Measurements from ENCODE around the gene LRRC73. TPM values are rescaled to one million over a fixed set of nuclear protein-coding genes. Genes with fewer than 3 reads are reported as not detected.
A peak's percentile ranks its signal among the peaks of the same experiment; 100 is the strongest.

Gene LRRC73
- total RNA-seq, 1 donor from 2014 or later: 0.26 TPM

DNA sequence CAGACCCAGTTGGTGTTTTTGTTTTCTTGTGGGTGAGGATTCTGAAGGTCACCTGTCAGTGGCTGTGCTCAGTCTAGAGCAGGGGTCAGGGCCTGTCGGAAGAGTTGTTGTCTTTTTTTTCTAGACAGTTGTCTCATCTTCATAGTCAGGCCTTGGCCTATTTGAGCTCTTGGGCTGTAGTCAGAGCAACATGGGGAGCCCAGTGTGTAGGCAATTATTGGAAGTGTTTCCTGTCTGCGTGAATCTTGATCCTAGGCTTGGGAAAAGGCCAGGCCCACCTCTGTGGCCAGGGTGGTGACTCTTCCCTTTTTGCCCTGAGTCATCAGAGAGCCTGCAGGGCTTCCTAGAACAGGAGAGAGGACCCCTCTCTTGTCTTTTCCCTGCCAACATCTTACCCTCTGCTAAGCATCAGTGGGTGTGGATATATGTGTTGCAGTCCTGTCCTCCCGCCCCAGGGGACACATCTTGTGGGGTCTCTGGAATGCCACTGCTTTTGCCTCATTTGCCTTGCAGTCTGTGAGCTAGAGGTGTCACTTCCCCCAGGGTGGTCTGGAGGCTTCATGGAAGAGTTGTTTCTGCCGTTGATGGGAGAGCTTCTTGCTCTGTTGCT, 21.4 kb downstream of the LRRC73 start:
- TF ChIP-seq, protein P1, sequence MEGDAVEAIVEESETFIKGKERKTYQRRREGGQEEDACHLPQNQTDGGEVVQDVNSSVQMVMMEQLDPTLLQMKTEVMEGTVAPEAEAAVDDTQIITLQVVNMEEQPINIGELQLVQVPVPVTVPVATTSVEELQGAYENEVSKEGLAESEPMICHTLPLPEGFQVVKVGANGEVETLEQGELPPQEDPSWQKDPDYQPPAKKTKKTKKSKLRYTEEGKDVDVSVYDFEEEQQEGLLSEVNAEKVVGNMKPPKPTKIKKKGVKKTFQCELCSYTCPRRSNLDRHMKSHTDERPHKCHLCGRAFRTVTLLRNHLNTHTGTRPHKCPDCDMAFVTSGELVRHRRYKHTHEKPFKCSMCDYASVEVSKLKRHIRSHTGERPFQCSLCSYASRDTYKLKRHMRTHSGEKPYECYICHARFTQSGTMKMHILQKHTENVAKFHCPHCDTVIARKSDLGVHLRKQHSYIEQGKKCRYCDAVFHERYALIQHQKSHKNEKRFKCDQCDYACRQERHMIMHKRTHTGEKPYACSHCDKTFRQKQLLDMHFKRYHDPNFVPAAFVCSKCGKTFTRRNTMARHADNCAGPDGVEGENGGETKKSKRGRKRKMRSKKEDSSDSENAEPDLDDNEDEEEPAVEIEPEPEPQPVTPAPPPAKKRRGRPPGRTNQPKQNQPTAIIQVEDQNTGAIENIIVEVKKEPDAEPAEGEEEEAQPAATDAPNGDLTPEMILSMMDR (IDR thresholded peaks at IDR 0.05; ENCODE audit: insufficient read depth, low read length, severe bottlenecking): no peak
- Histone ChIP-seq H3K36me3 (ENCODE audit: control insufficient read depth, insufficient read depth, low read length) (no peaks in the 10 kb centered on the region), H3K27me3 (ENCODE audit: control insufficient read depth, insufficient read depth, low read length) (no peaks in the 10 kb centered on the region), H3K4me3 (ENCODE audit: low read depth, low read length) (no peak overlapping the region)
- DNase-seq (ENCODE audit: low read depth) (no peak), FAIRE-seq (no peak)

DNA sequence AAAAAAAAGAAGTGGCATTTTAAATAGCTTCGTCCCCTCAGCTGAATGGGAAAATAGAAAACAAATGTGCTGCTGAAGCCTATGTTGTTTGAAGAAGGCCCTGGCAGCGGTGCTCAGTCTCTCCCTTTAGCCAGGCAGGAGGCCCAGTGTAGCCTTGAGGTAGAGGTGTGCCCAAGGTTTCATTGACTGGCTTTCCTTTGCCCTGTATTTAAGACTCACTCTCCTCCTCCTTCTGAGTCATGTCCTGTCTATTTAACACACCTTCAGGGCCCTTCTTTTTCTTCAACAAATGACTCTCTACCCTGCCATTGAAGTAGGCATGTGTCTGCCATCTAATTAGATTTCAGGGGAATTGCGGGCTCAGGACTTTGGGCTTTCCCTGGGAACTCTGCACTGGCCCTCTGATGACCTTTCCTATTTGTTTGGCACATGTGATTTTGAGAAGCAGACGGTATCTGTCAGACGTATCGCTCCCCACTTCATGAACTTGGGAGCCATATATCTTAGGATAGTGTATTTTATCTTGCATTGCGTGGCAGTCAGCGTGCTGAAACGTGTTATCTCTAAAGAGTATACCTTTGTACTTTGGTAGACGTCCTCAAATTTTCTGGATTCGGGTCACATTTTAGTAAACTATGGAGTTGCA, 28.4 kb downstream of the LRRC73 start:
- H3K27me3 ChIP-seq (ENCODE audit: control insufficient read depth, insufficient read depth, low read length): no peaks in the 10 kb centered on the region
- H3K4me3 ChIP-seq (ENCODE audit: low read depth, low read length): no peak overlapping the region
- no peak for FAIRE-seq
- TF ChIP-seq, protein P1 (IDR thresholded peaks at IDR 0.05; ENCODE audit: insufficient read depth, low read length, severe bottlenecking): no peak
- peak; percentile 93 for DNase-seq (ENCODE audit: low read depth)
- peaks cover 2% of the 10 kb centered on the region for H3K36me3 ChIP-seq (ENCODE audit: control insufficient read depth, insufficient read depth, low read length)

DNA sequence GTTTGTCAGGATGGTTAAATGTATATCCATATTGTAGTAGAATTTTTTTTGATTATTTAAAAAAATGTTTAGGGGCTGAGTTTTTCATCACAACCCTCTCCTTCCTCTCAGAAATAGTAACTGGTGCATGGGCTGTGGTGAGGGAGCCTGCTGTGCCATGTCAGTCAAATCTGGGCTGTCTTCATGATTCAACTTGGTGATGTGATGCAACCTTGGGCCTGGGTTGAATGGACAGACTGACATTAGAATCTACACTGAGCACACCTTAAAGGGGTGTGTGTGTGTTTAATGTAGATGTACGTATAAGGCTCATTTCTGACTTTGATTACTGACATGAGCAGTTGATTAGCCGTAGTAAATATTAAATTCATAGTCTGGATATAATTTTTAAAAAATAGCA, 29.1 kb downstream of the LRRC73 start:
- Histone ChIP-seq H3K4me3 (ENCODE audit: low read depth, low read length) (no peak overlapping the region), H3K27me3 (ENCODE audit: control insufficient read depth, insufficient read depth, low read length) (no peaks in the 10 kb centered on the region), H3K36me3 (ENCODE audit: control insufficient read depth, insufficient read depth, low read length) (peaks cover 2% of the 10 kb centered on the region)
- DNase-seq (ENCODE audit: low read depth) (peak; percentile 89), FAIRE-seq (no peak)
- TF ChIP-seq, protein P1 (IDR thresholded peaks at IDR 0.05; ENCODE audit: insufficient read depth, low read length, severe bottlenecking): no peak

DNA sequence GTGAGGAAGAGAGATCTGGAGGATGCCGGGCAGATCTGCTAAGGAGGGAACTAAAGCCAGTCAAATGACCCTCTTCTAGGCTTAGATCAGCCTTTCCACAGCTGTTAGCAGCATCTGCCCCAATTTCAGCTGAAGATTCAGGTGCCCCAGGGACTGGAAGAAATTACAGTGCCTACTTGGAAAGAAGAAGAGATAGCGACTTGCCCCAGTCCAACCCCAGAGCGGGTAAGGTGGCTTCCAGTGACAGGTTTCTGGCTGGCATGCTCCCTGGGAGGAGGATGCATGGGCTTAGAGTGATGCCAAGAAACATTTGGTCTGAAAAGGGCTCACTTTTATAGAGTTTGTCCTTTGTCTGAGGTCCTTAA, 32.2 kb downstream of the LRRC73 start:
- H3K27me3 ChIP-seq (ENCODE audit: control insufficient read depth, insufficient read depth, low read length): no peaks in the 10 kb centered on the region
- DNase-seq (ENCODE audit: low read depth) (no peak), FAIRE-seq (no peak)
- peaks cover under 1% of the 10 kb centered on the region for H3K36me3 ChIP-seq (ENCODE audit: control insufficient read depth, insufficient read depth, low read length)
- H3K4me3 ChIP-seq (ENCODE audit: low read depth, low read length): peak overlapping the region; percentile 64
- TF ChIP-seq, protein P1 (IDR thresholded peaks at IDR 0.05; ENCODE audit: insufficient read depth, low read length, severe bottlenecking): no peak

DNA sequence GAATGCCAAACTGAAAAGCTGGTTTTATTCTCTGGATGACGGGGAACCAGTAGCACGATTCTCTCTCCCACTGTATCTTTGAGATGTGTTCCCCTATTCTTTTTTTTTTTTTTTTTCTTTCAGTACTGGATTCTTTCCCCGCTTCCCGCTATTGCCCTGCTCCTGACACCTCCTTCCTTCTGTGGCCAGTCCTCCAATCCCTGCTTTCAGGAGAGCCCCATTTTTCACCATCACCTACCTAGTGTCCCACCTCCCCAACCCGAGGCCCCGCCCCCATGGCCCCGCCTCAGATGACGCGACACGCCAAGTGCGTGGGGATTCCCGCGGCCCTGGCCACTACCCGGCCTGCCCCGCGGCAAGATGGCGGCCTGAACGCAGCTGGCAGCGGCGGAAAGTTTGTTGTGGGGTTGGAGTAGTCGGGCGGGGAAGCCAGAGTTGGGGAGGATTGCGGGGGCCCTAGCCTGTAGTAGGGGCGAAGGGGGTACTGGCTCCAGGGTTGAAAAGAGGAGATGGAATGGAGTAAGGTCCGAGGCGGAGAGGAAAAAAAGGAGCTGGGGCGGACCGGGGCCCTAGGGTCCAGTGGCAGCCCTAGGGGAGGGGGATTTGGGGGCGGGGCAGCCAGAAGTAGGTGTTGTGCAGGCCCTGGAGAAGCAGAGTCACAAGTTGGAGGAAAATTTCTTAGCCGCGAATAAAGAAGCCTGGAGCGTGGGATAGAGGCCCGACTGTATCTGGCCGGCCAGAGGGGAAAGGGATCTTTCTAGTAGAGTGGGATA, 32.7 kb downstream of the LRRC73 start, which contains the start of gene TJAP1:
TSS of gene TJAP1 (plus strand) at position 336 of the 773 bp plus-strand sequence. CDS start 21,432 bp downstream, outside the sequence.
- DNase-seq (ENCODE audit: low read depth) (peak; percentile 70), FAIRE-seq (no peak)
- TF ChIP-seq, protein P1 (IDR thresholded peaks at IDR 0.05; ENCODE audit: insufficient read depth, low read length, severe bottlenecking): no peak
- Histone ChIP-seq H3K27me3 (ENCODE audit: control insufficient read depth, insufficient read depth, low read length) (no peaks in the 10 kb centered on the region), H3K36me3 (ENCODE audit: control insufficient read depth, insufficient read depth, low read length) (no peaks in the 10 kb centered on the region), H3K4me3 (ENCODE audit: low read depth, low read length) (peak within 1 kb of the TSS; percentile 64)

All from bronchial epithelial cell (primary cell).